T-helper 2 cell treated with Interferon-gamma antibody and Interleukin-4, amounts not matched to agents 5 μg/mL and 100 μg/mL, for 36 hours (primary cell): ENCODE results near the gene RHBDF2.
"Not testable (repeated sequence)": the region's sequence is repeated elsewhere in the genome, so short reads cannot be mapped to it uniquely, and the experiment has no call there.

Source experiments
- DNase-seq: peaks from one replicate; pipeline ENCODE4 v3.0.0; 2021; ENCODE audit warnings: low spot score
- H3K27ac Mint-ChIP-seq: one replicate; pipeline ENCODE4 v1.8.0; 2021; ENCODE audit warnings: mild to moderate bottlenecking, mixed read lengths
- H3K27me3 Mint-ChIP-seq: one replicate; pipeline ENCODE4 v1.8.0; 2021; ENCODE audit warnings: low read depth, mixed read lengths
- H3K36me3 Mint-ChIP-seq: one replicate; pipeline ENCODE4 v1.8.0; 2021; ENCODE audit warnings: low read depth, mixed read lengths
- H3K4me1 Mint-ChIP-seq: one replicate; pipeline ENCODE4 v1.8.0; 2021; ENCODE audit warnings: low read depth, mixed read lengths
- H3K4me3 Mint-ChIP-seq: one replicate; pipeline ENCODE4 v1.8.0; 2022; ENCODE audit warnings: mild to moderate bottlenecking, moderate library complexity, mixed read lengths
- H3K9me3 Mint-ChIP-seq: one replicate; pipeline ENCODE4 v1.8.0; 2021; ENCODE audit warnings: mixed read lengths

RHBDF2 gene

GRCh38 chr17:76523084-76524037 is 22.1 kb upstream of the RHBDF2 start:
- H3K36me3 Mint-ChIP-seq = no peaks in the 10 kb centered on the region
- peaks cover 14% of the 10 kb centered on the region for H3K27me3 Mint-ChIP-seq
- DNase-seq = peak; percentile 73
- H3K27ac Mint-ChIP-seq = peak overlapping the region; percentile 27
- peak overlapping the region; percentile 44 for H3K4me3 Mint-ChIP-seq
- no peaks in the 10 kb centered on the region for H3K9me3 Mint-ChIP-seq
- peaks cover 13% of the 10 kb centered on the region for H3K4me1 Mint-ChIP-seq

- H3K4me3 Mint-ChIP-seq = not testable (repeated sequence)
- peak overlapping the region; percentile 31 for H3K27ac Mint-ChIP-seq
Measured at GRCh38 chr17:76521683-76522082, 20.5 kb upstream of the RHBDF2 start.

GRCh38 chr17:76521262-76521661 is 20.0 kb upstream of the RHBDF2 start:
- H3K27me3 Mint-ChIP-seq = peaks cover 11% of the 10 kb centered on the region
- H3K27ac Mint-ChIP-seq = no peak overlapping the region
- H3K9me3 Mint-ChIP-seq = no peaks in the 10 kb centered on the region
- H3K4me1 Mint-ChIP-seq = peaks cover 11% of the 10 kb centered on the region
- H3K4me3 Mint-ChIP-seq = no peak overlapping the region
- no peak for DNase-seq
- H3K36me3 Mint-ChIP-seq = no peaks in the 10 kb centered on the region

More at GRCh38 chr17:76521683-76522082, 20.5 kb upstream of the RHBDF2 start:
- H3K36me3 Mint-ChIP-seq, H3K4me1 Mint-ChIP-seq, H3K9me3 Mint-ChIP-seq, DNase-seq: not testable (repeated sequence)
- peaks cover 11% of the 10 kb centered on the region for H3K27me3 Mint-ChIP-seq

- Mint-ChIP-seq H3K27me3 (peaks cover 7% of the 10 kb centered on the region), H3K9me3 (no peaks in the 10 kb centered on the region), H3K4me3 (no peak overlapping the region), H3K36me3 (no peaks in the 10 kb centered on the region), H3K4me1 (peaks cover 23% of the 10 kb centered on the region), H3K27ac (peak overlapping the region; percentile 31)
- DNase-seq = no peak
Measured at GRCh38 chr17:76519048-76519966, 18.1 kb upstream of the RHBDF2 start.

GRCh38 chr17:76517638-76518038 is 16.4 kb upstream of the RHBDF2 start:
- H3K4me1 Mint-ChIP-seq = peaks cover 31% of the 10 kb centered on the region
- peak overlapping the region; percentile 1 for H3K27ac Mint-ChIP-seq
- peaks cover 5% of the 10 kb centered on the region for H3K27me3 Mint-ChIP-seq
- no peak overlapping the region for H3K4me3 Mint-ChIP-seq
- H3K36me3 Mint-ChIP-seq = no peaks in the 10 kb centered on the region
- H3K9me3 Mint-ChIP-seq = no peaks in the 10 kb centered on the region
- peak; percentile 20 for DNase-seq

GRCh38 chr17:76515274-76515949 is 14.2 kb upstream of the RHBDF2 start:
- Mint-ChIP-seq H3K4me3 (peak overlapping the region; percentile 75), H3K9me3 (no peaks in the 10 kb centered on the region), H3K27ac (peak overlapping the region; percentile 94), H3K36me3 (no peaks in the 10 kb centered on the region), H3K27me3 (no peaks in the 10 kb centered on the region), H3K4me1 (peaks cover 42% of the 10 kb centered on the region)
- peak; percentile 92 for DNase-seq

- not testable (repeated sequence) for H3K9me3 Mint-ChIP-seq, H3K27me3 Mint-ChIP-seq, DNase-seq, H3K36me3 Mint-ChIP-seq
- Mint-ChIP-seq H3K4me1 (peaks cover 44% of the 10 kb centered on the region), H3K27ac (peak overlapping the region; percentile 94), H3K4me3 (peak overlapping the region; percentile 75)
Measured at GRCh38 chr17:76514355-76514754, 13.1 kb upstream of the RHBDF2 start.

GRCh38 chr17:76513306-76513692 is 12.1 kb upstream of the RHBDF2 start:
- no peak for DNase-seq
- peak overlapping the region; percentile 37 for H3K4me3 Mint-ChIP-seq
- no peaks in the 10 kb centered on the region for H3K9me3 Mint-ChIP-seq
- H3K4me1 Mint-ChIP-seq = peaks cover 40% of the 10 kb centered on the region
- H3K27me3 Mint-ChIP-seq = peaks cover 3% of the 10 kb centered on the region
- H3K36me3 Mint-ChIP-seq = no peaks in the 10 kb centered on the region
- H3K27ac Mint-ChIP-seq = peak overlapping the region; percentile 81

- no peak for DNase-seq
Measured at GRCh38 chr17:76512366-76513305, 11.4 kb upstream of the RHBDF2 start.

GRCh38 chr17:76511668-76512365 is 10.6 kb upstream of the RHBDF2 start:
- Mint-ChIP-seq H3K36me3 (no peaks in the 10 kb centered on the region), H3K4me3 (no peak overlapping the region), H3K4me1 (peaks cover 43% of the 10 kb centered on the region), H3K9me3 (no peaks in the 10 kb centered on the region), H3K27ac (peak overlapping the region; percentile 70), H3K27me3 (peaks cover 5% of the 10 kb centered on the region)
- no peak for DNase-seq

More at GRCh38 chr17:76512366-76513305, 11.4 kb upstream of the RHBDF2 start:
- Mint-ChIP-seq H3K4me3 (peak overlapping the region; percentile 37), H3K9me3 (no peaks in the 10 kb centered on the region), H3K27ac (peak overlapping the region; percentile 81), H3K36me3 (no peaks in the 10 kb centered on the region), H3K4me1 (peaks cover 40% of the 10 kb centered on the region), H3K27me3 (peaks cover 5% of the 10 kb centered on the region)

GRCh38 chr17:76510831-76511244 is 9.6 kb upstream of the RHBDF2 start:
- peaks cover 5% of the 10 kb centered on the region for H3K27me3 Mint-ChIP-seq
- no peak overlapping the region for H3K4me3 Mint-ChIP-seq
- no peaks in the 10 kb centered on the region for H3K36me3 Mint-ChIP-seq
- H3K27ac Mint-ChIP-seq = no peak overlapping the region
- H3K9me3 Mint-ChIP-seq = no peaks in the 10 kb centered on the region
- no peak for DNase-seq
- H3K4me1 Mint-ChIP-seq = peaks cover 48% of the 10 kb centered on the region

- H3K36me3 Mint-ChIP-seq, H3K27ac Mint-ChIP-seq: not testable (repeated sequence)
- peaks cover 32% of the 10 kb centered on the region for H3K4me1 Mint-ChIP-seq
Measured at GRCh38 chr17:76508472-76509063, 7.3 kb upstream of the RHBDF2 start.

More at GRCh38 chr17:76508472-76509063, 7.3 kb upstream of the RHBDF2 start:
- DNase-seq, H3K27me3 Mint-ChIP-seq, H3K9me3 Mint-ChIP-seq, H3K4me3 Mint-ChIP-seq: not testable (repeated sequence)
